HEK293 (cell line): ENCODE results near the gene PRG3.

Experiments used
- CTCF ChIA-PET: fragments of 350-600 bp; formaldehyde crosslinking; extraction: SDS; loops from one replicate; lab custom pipeline; 2021; ENCODE audit warnings: antibody characterized with exemption; lab: Yijun Ruan, JAX
- POLR2A ChIA-PET: fragments of 300-600 bp; formaldehyde crosslinking; extraction: SDS; loops from one replicate; lab custom pipeline; 2020; ENCODE audit warnings: antibody characterized with exemption, inconsistent platforms; lab: Yijun Ruan, JAX
- H3K27ac ChIP-seq: fragments of 200-500 bp; sonication (Bioruptor generic); 2 replicates; pipeline ENCODE4 v1.5.1; 2014; ENCODE audit warnings: low read depth, low read length, control low read depth, inconsistent platforms; ENCODE audit errors: extremely low read depth
- H3K36me3 ChIP-seq, 2 experiments: fragments of 200-500 bp in 1 of 2; sonication (Bioruptor generic) in 1 of 2; 1 replicate in 1 of 2; 2 replicates in 1 of 2; pipeline ENCODE4 v1.5.1; 2014 to 2017; ENCODE audit warnings: inconsistent platforms in 2 of 2, low read length in 2 of 2; ENCODE audit not compliant: control insufficient read depth in 2 of 2, insufficient read depth in 1 of 2
- H3K4me1 ChIP-seq: fragments of 200-500 bp; sonication (Bioruptor generic); 2 replicates; pipeline ENCODE4 v1.5.1; 2014; ENCODE audit warnings: mild to moderate bottlenecking, low read length, inconsistent platforms; ENCODE audit not compliant: control insufficient read depth, insufficient read depth
- H3K4me3 ChIP-seq: 2 replicates; pipeline ENCODE4 v1.5.1; 2011; ENCODE audit warnings: low read depth, mild to moderate bottlenecking, control low read depth, low read length, moderate library complexity
- H3K9me3 ChIP-seq: fragments of 200-500 bp; sonication (Bioruptor generic); 2 replicates; pipeline ENCODE4 v1.5.1; 2014; ENCODE audit warnings: low read depth, low read length, inconsistent platforms; ENCODE audit not compliant: control insufficient read depth, insufficient read depth
- GLI2 ChIP-seq: fragments of 450-650 bp; formaldehyde crosslinking; IDR thresholded peaks from 2 replicates; pipeline ENCODE4; 2017; ENCODE audit warnings: missing biosample characterization, missing genetic modification characterization, low read depth, borderline replicate concordance
- MZF1 ChIP-seq: fragments of 450-650 bp; formaldehyde crosslinking; IDR thresholded peaks from 2 replicates; pipeline ENCODE4 v1.5.1; 2017; ENCODE audit warnings: missing biosample characterization, missing genetic modification characterization, borderline replicate concordance
- SETDB1 ChIP-seq: IDR thresholded peaks from one replicate; pipeline ENCODE4 v1.6.1; 2017; ENCODE audit warnings: mild to moderate bottlenecking, low read length, moderate library complexity, mixed read lengths; ENCODE audit not compliant: insufficient read length
- SP7 ChIP-seq: fragments of 450-650 bp; formaldehyde crosslinking; IDR thresholded peaks from 2 replicates; pipeline ENCODE4 v1.5.1; 2016; ENCODE audit warnings: missing biosample characterization, missing genetic modification characterization
- YY2 ChIP-seq: fragments of 450-650 bp; formaldehyde crosslinking; IDR thresholded peaks from 2 replicates; pipeline ENCODE4 v1.5.1; 2016; ENCODE audit warnings: missing biosample characterization, missing genetic modification characterization
- ZBTB10 ChIP-seq: fragments of 450-650 bp; formaldehyde crosslinking; IDR thresholded peaks from 2 replicates; pipeline ENCODE4 v1.5.1; 2016; ENCODE audit warnings: missing biosample characterization, missing genetic modification characterization
- ZBTB7A ChIP-seq: fragments of 450-650 bp; formaldehyde crosslinking; IDR thresholded peaks from 2 replicates; pipeline ENCODE4 v1.5.1; 2016; ENCODE audit warnings: low read depth, missing biosample characterization, missing genetic modification characterization
- ZBTB8A ChIP-seq: fragments of 450-650 bp; formaldehyde crosslinking; IDR thresholded peaks from 2 replicates; pipeline ENCODE4 v1.5.1; 2016; ENCODE audit warnings: missing biosample characterization, missing genetic modification characterization
- ZFP41 ChIP-seq: fragments of 450-650 bp; formaldehyde crosslinking; IDR thresholded peaks from 2 replicates; pipeline ENCODE4 v1.5.1; 2016; ENCODE audit warnings: missing biosample characterization, missing genetic modification characterization, borderline replicate concordance
- ZFP69B ChIP-seq: fragments of 450-650 bp; formaldehyde crosslinking; IDR thresholded peaks from 2 replicates; pipeline ENCODE4 v1.5.1; 2016; ENCODE audit warnings: missing biosample characterization, missing genetic modification characterization
- ZNF133 ChIP-seq: fragments of 450-650 bp; formaldehyde crosslinking; IDR thresholded peaks from 2 replicates; pipeline ENCODE4 v1.5.1; 2016; ENCODE audit warnings: missing biosample characterization, missing genetic modification characterization
- ZNF174 ChIP-seq: fragments of 450-650 bp; formaldehyde crosslinking; IDR thresholded peaks from 2 replicates; pipeline ENCODE4 v1.5.0; 2017; ENCODE audit warnings: missing biosample characterization, mild to moderate bottlenecking, missing genetic modification characterization
- ZNF280D ChIP-seq: fragments of 450-650 bp; formaldehyde crosslinking; IDR thresholded peaks from 2 replicates; pipeline ENCODE4 v1.5.1; 2016; ENCODE audit warnings: missing biosample characterization, missing genetic modification characterization
- ZNF292 ChIP-seq: fragments of 450-650 bp; formaldehyde crosslinking; IDR thresholded peaks from 2 replicates; pipeline ENCODE4 v1.5.1; 2016; ENCODE audit warnings: low read depth, missing biosample characterization, missing genetic modification characterization, borderline replicate concordance
- ZNF37A ChIP-seq: fragments of 450-650 bp; IDR thresholded peaks from 2 replicates; pipeline ENCODE4 v1.5.1; 2018; ENCODE audit warnings: missing biosample characterization, missing genetic modification characterization
- ZNF423 ChIP-seq: fragments of 450-650 bp; formaldehyde crosslinking; IDR thresholded peaks from 2 replicates; pipeline ENCODE4 v1.5.1; 2016; ENCODE audit warnings: missing biosample characterization, missing genetic modification characterization
- ZNF48 ChIP-seq: fragments of 450-650 bp; formaldehyde crosslinking; IDR thresholded peaks from 2 replicates; pipeline ENCODE4 v1.5.1; 2016; ENCODE audit warnings: missing biosample characterization, missing genetic modification characterization
- ZNF510 ChIP-seq: fragments of 450-650 bp; formaldehyde crosslinking; IDR thresholded peaks from 2 replicates; pipeline ENCODE4 v1.5.1; 2018; ENCODE audit warnings: mild to moderate bottlenecking, missing genetic modification characterization, missing biosample characterization; ENCODE audit not compliant: insufficient replicate concordance
- ZNF558 ChIP-seq: fragments of 450-650 bp; formaldehyde crosslinking; IDR thresholded peaks from 2 replicates; pipeline ENCODE4 v1.5.1; 2016; ENCODE audit warnings: missing biosample characterization, missing genetic modification characterization
- ZNF596 ChIP-seq: fragments of 450-650 bp; IDR thresholded peaks from 2 replicates; pipeline ENCODE4 v1.5.0; 2018; ENCODE audit warnings: missing biosample characterization, mild to moderate bottlenecking, missing genetic modification characterization, moderate library complexity
- ZNF624 ChIP-seq: fragments of 450-650 bp; formaldehyde crosslinking; IDR thresholded peaks from 2 replicates; pipeline ENCODE4 v1.5.1; 2017; ENCODE audit warnings: missing biosample characterization, missing genetic modification characterization
- ZNF660 ChIP-seq: fragments of 450-650 bp; IDR thresholded peaks from 2 replicates; pipeline ENCODE4 v1.5.1; 2018; ENCODE audit warnings: missing biosample characterization, mild to moderate bottlenecking, missing genetic modification characterization
- ZSCAN23 ChIP-seq: fragments of 450-650 bp; formaldehyde crosslinking; IDR thresholded peaks from 2 replicates; pipeline ENCODE4 v1.5.1; 2016; ENCODE audit warnings: missing biosample characterization, missing genetic modification characterization
- TF ChIP-seq, protein P1 (sequence below): fragments of 450-650 bp; formaldehyde crosslinking; IDR thresholded peaks from 2 replicates; pipeline ENCODE4 v1.5.1; 2017; ENCODE audit warnings: missing biosample characterization, missing genetic modification characterization

PRG3 gene

DNA sequence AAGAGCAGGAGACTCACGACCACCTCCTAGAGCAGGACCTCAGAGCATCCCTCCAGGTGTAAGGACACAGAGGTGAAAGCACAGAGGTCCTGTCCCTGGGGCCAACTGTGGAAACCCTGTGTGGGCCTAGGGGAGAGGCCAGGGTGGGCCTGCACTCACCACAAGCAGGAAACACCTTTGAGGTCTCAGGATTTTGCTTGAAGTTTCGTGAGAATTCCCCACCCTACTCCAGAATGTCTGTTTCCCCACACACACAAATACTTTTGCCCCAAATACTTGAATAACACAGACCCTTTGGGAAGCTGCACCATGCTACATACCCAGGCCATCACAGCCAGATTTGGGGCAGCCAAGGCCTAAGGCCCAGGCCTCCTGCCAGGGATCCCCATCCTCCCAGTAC is 27.8 kb upstream of the PRG3 start:
- no peak overlapping the region for H3K4me3 ChIP-seq
- no peaks in the 10 kb centered on the region for H3K36me3 ChIP-seq
- H3K4me1 ChIP-seq: no peaks in the 10 kb centered on the region
- POLR2A ChIA-PET: no interaction called here
- CTCF ChIA-PET: interaction anchor here (0.8 to 2.0 kb wide), 2 partner anchors 59 to 85 kb away, joined by 3 to 9 read pairs; no protein-coding TSS in a partner anchor
- no peak for TF ChIP-seq GLI2
- TF ChIP-seq ZNF558 (tag by site-specific recombination): no peak
- TF ChIP-seq YY2 (tag by site-specific recombination): no peak
- no peak for TF ChIP-seq ZNF280D (tag by site-specific recombination)
- H3K9me3 ChIP-seq: no peaks in the 10 kb centered on the region
- H3K27ac ChIP-seq: no peak overlapping the region

GRCh38 chr11:57407941-57408475 is 27.1 kb upstream of the PRG3 start:
- TF ChIP-seq ZBTB8A (tag by site-specific recombination) (no peak), ZNF133 (tag by site-specific recombination) (no peak), ZBTB7A (tag by site-specific recombination) (no peak), MZF1 (tag by site-specific recombination) (no peak), ZNF510 (no peak), ZNF660 (tag by site-specific recombination) (no peak), ZNF596 (tag by site-specific recombination) (no peak), ZNF423 (no peak), ZNF37A (tag by site-specific recombination) (no peak)
- TF ChIP-seq, protein P1, sequence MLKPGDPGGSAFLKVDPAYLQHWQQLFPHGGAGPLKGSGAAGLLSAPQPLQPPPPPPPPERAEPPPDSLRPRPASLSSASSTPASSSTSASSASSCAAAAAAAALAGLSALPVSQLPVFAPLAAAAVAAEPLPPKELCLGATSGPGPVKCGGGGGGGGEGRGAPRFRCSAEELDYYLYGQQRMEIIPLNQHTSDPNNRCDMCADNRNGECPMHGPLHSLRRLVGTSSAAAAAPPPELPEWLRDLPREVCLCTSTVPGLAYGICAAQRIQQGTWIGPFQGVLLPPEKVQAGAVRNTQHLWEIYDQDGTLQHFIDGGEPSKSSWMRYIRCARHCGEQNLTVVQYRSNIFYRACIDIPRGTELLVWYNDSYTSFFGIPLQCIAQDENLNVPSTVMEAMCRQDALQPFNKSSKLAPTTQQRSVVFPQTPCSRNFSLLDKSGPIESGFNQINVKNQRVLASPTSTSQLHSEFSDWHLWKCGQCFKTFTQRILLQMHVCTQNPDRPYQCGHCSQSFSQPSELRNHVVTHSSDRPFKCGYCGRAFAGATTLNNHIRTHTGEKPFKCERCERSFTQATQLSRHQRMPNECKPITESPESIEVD (tag by site-specific recombination): no peak
- H3K36me3 ChIP-seq: no peaks in the 10 kb centered on the region
- no peaks in the 10 kb centered on the region for H3K9me3 ChIP-seq
- POLR2A ChIA-PET: no interaction called here
- CTCF ChIA-PET: interaction anchor here (0.6 to 2.0 kb wide), 3 partner anchors 58 to 302 kb away, joined by 3 to 9 read pairs (median 5); no protein-coding TSS in a partner anchor
- no peak overlapping the region for H3K27ac ChIP-seq
- H3K4me1 ChIP-seq: no peaks in the 10 kb centered on the region
- H3K4me3 ChIP-seq: no peak overlapping the region

DNA sequence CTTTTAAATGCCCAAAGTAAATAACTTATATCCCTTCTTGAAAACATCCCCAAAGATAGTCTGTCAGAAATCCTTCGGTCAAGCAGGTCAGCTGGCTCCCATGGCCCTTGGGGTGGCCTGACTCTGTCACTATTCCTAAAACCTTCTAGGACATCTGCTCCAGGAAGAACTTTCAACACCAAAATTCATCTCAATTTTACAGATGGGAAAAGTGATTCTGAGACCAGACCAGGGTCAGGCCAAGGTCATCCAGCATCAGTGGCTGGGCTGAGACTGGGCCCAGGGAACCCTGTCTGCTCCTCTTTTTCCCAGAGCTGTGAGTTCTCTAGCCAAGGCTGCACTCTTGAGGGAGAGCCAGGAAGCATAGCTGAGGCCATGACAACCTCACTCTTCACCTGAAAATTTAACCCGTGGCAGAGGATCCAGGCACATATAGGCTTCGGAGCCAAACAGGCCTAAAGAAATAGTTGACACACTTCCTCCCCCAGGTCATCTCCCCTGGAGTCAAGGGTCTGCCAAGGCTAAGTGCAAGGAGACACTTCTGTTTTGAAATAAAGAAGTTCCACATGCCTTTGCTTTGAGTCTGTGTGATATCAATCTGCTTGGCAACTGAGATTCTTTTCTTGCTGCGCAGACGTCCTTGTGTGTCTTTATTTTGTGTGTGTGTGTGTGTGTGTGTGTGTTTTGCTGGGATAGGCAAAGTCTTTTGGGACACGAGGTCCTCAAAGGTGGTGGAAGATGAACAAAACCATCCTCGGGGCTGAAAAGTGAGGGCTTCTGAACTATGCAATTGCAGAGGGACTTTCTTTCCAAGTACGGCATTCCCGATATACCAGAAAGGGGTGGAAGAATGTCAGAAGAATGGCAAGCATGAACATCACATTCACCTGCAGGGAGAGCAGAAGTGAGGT is 26.3 kb upstream of the PRG3 start:
- H3K27ac ChIP-seq: no peak overlapping the region
- no peaks in the 10 kb centered on the region for H3K4me1 ChIP-seq
- H3K36me3 ChIP-seq: no peaks in the 10 kb centered on the region
- no peaks in the 10 kb centered on the region for H3K9me3 ChIP-seq
- POLR2A ChIA-PET: interaction anchor here (0.6 kb wide), 1 partner anchor 70 kb away, joined by 4 read pairs; no protein-coding TSS in a partner anchor
- CTCF ChIA-PET: interaction anchor here (2.0 kb wide), 1 partner anchor 57 kb away, joined by 9 read pairs; no protein-coding TSS in a partner anchor
- H3K4me3 ChIP-seq: no peak overlapping the region
- TF ChIP-seq ZFP41 (tag by site-specific recombination) (no peak), ZNF624 (no peak), SP7 (tag by site-specific recombination) (no peak), ZNF660 (tag by site-specific recombination) (no peak), ZFP69B (no peak), ZNF292 (tag by site-specific recombination) (no peak), ZNF48 (tag by site-specific recombination) (no peak), ZBTB10 (tag by site-specific recombination) (no peak), ZSCAN23 (tag by site-specific recombination) (no peak), SETDB1 (no peak), ZNF174 (tag by site-specific recombination) (no peak)
